B cell (primary cell): Measurements from ENCODE around the gene UBN1. TPM values are rescaled to one million over a fixed set of nuclear protein-coding genes. Genes with fewer than 3 reads are reported as not detected.

Experiments
- ATAC-seq: fragments of 200-7000 bp; cut with Tn5 transposase; one replicate; pipeline ENCODE4 v1.10.0; 2021; ENCODE audit warnings: low read depth, mild to moderate bottlenecking, moderate number of reproducible peaks, moderate library complexity
- CTCF ChIA-PET: fragments of 350-600 bp; sonication (Branson Sonifier 250); formaldehyde crosslinking; loops from one replicate; lab custom pipeline; 2021; ENCODE audit warnings: antibody characterized with exemption, inconsistent platforms; lab: Charles Lee
- POLR2A ChIA-PET: fragments of 350-600 bp; sonication (Branson Sonifier 250); formaldehyde crosslinking; loops from one replicate; lab custom pipeline; 2021; ENCODE audit warnings: antibody characterized with exemption; lab: Charles Lee
- DNase-seq: peaks from one replicate; pipeline ENCODE4 v3.0.0; 2013
- H2AFZ ChIP-seq: 2 replicates; pipeline ENCODE4 v1.6.1; 2012; ENCODE audit warnings: mild to moderate bottlenecking, low read depth, low read length; ENCODE audit not compliant: insufficient read depth, poor library complexity, severe bottlenecking
- H3K27ac ChIP-seq, 2 donors: 1 replicate in 1 of 2; 2 replicates in 1 of 2; pipeline ENCODE4 v1.5.1; 2012 to 2013; ENCODE audit warnings: low read length in 2 of 2, mild to moderate bottlenecking in 2 of 2, moderate library complexity in 1 of 2
- H3K27me3 ChIP-seq, 4 experiments: fragments of 200-600 bp in 1 of 4; sonication (generic) in 1 of 4; replicated peaks in 1 of 4; 1 replicate in 2 of 4; 2 replicates in 2 of 4; pipeline versions ENCODE4 v1.6.1 to v1.7.0; 2013 to 2016; ENCODE audit warnings: low read length in 3 of 4, mild to moderate bottlenecking in 2 of 4, mixed read lengths in 1 of 4, moderate library complexity in 1 of 4; ENCODE audit not compliant: insufficient read depth in 4 of 4, control insufficient read depth in 3 of 4; ENCODE audit errors: control extremely low read depth in 1 of 4
- H3K36me3 ChIP-seq, 2 experiments: replicated peaks in 1 of 2; 1 replicate in 1 of 2; 2 replicates in 1 of 2; pipeline versions ENCODE4 v1.6.1 to v1.7.1; 2013; ENCODE audit warnings: low read length in 1 of 2; ENCODE audit not compliant: insufficient read depth in 2 of 2, control insufficient read depth in 1 of 2; ENCODE audit errors: control extremely low read depth in 1 of 2, extremely low read depth in 1 of 2
- H3K4me1 ChIP-seq, 2 donors: fragments of 200-600 bp in 1 of 2; sonication (generic) in 1 of 2; 1 replicate in 1 of 2; 2 replicates in 1 of 2; pipeline versions ENCODE4 v1.5.1 to v1.6.1; 2013 to 2017; ENCODE audit warnings: low read length in 2 of 2; ENCODE audit not compliant: control insufficient read depth in 2 of 2, insufficient read depth in 2 of 2
- H3K4me2 ChIP-seq: replicated peaks from 2 replicates; pipeline ENCODE3; 2012; ENCODE audit warnings: mild to moderate bottlenecking, low read depth, low read length; ENCODE audit not compliant: poor library complexity, severe bottlenecking
- H3K4me3 ChIP-seq, 5 experiments: fragments of 200-600 bp in 1 of 5; sonication (generic) in 1 of 5; 1 replicate in 3 of 5; 2 replicates in 2 of 5; pipeline versions ENCODE4 v1.5.1 to v1.7.0; 2011 to 2016; ENCODE audit warnings: low read length in 4 of 5, mild to moderate bottlenecking in 4 of 5, low read depth in 2 of 5, control low read depth in 1 of 5, moderate library complexity in 1 of 5; ENCODE audit not compliant: insufficient read depth in 1 of 5; ENCODE audit errors: control extremely low read depth in 1 of 5, extremely low read depth in 1 of 5
- H3K79me2 ChIP-seq: fragments of 200-600 bp; sonication (generic); one replicate; pipeline ENCODE4 v1.6.0; 2016; ENCODE audit warnings: low read length; ENCODE audit not compliant: control insufficient read depth, insufficient read depth
- H3K9ac ChIP-seq: fragments of 200-600 bp; sonication (generic); 2 replicates; pipeline ENCODE4 v1.6.1; 2017; ENCODE audit warnings: mild to moderate bottlenecking, low read length, moderate library complexity
- H3K9me3 ChIP-seq, 3 donors: one replicate each; pipeline versions ENCODE4 v1.6.1 to v1.7.1; 2013; ENCODE audit warnings: low read length in 2 of 3; ENCODE audit not compliant: control insufficient read depth in 2 of 3, insufficient read depth in 1 of 3; ENCODE audit errors: control extremely low read depth in 1 of 3
- H4K20me1 ChIP-seq: 2 replicates; pipeline ENCODE4 v1.6.0; 2012; ENCODE audit warnings: mild to moderate bottlenecking, low read length; ENCODE audit not compliant: insufficient read depth, control insufficient read depth, poor library complexity, severe bottlenecking
- H3K27ac Mint-ChIP-seq: one replicate; pipeline ENCODE4 v1.8.0; 2021; ENCODE audit warnings: mixed read lengths
- H3K27me3 Mint-ChIP-seq: one replicate; pipeline ENCODE4 v1.8.0; 2021; ENCODE audit warnings: mixed read lengths
- H3K4me1 Mint-ChIP-seq: one replicate; pipeline ENCODE4 v1.8.0; 2021; ENCODE audit warnings: mixed read lengths
- H3K4me3 Mint-ChIP-seq: one replicate; pipeline ENCODE4 v1.8.0; 2021; ENCODE audit warnings: mixed read lengths
- H3K9me3 Mint-ChIP-seq: one replicate; pipeline ENCODE4 v1.8.0; 2022; ENCODE audit warnings: mixed read lengths; ENCODE audit not compliant: insufficient read depth
- EZH2 ChIP-seq: IDR thresholded peaks from 2 replicates; pipeline ENCODE4 v1.6.1; 2012; ENCODE audit warnings: borderline replicate concordance, low read depth, mild to moderate bottlenecking, moderate library complexity, low read length; ENCODE audit not compliant: insufficient read depth, poor library complexity, severe bottlenecking
- WGBS: methylation state at CpG from one replicate; pipeline ENCODE4 v1.1.5; 2013; ENCODE audit warnings: missing lambda C conversion rate; ENCODE audit not compliant: insufficient coverage; 5-methylcytosine and 5-hydroxymethylcytosine counted together
- intact Hi-C: fragments of 100-400 bp; cut with micrococcal nuclease; formaldehyde crosslinking; loops from one replicate; pipeline ENCODE4 v1.10.0; 2022
- polyA plus RNA-seq: library from polyadenylated mRNA; depleted of rRNA; stranded (reverse); fragments of >200 nt; gene quantifications from 2 replicates; pipeline ENCODE4 v1.2.3, GENCODE V29; 2012
- total RNA-seq, 2 donors: library from RNA; stranded (reverse); fragments of 120-200 nt in 1 of 2; gene quantifications; 1 replicate in 1 of 2; 2 replicates in 1 of 2; pipeline versions ENCODE4 v1.2.3 to v1.2.4, GENCODE V29; 2013 to 2022
- TF ChIP-seq, protein P1 (sequence below): fragments of 200-600 bp; IDR thresholded peaks from one replicate; pipeline ENCODE4 v1.8.0; 2022; ENCODE audit warnings: antibody characterized with exemption, mild to moderate bottlenecking

Gene UBN1
- total and polyA plus RNA-seq, 2 donors (not counting 1 experiment from before 2014, with no cell fraction given), result 16.6 to 38.1 TPM

DNA sequence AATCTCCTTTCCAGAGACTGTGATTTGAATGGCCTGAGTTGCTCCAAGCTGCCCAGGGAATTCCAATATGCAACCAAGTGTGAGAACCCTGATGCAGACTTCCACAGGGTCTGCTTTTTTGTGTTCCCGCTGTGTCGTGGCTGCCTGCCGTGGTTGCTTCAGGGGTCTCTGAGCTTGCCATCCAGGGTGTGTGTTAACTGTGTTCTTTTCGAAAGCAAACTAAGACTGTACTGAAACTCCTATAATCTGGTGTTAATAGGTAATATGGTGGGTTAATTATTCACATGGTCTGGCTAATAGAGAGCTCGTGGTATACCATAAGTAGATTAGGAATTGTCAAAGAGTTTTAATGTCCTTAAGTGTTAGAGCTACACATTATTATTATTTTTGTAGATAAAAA lies 20.7 kb downstream of the UBN1 start:
- Histone ChIP-seq H3K27ac (no peak overlapping the region), H3K4me3 (no peak overlapping the region), H4K20me1 (peaks cover 11% of the 10 kb centered on the region), H3K27me3 (no peaks in the 10 kb centered on the region), H3K4me2 (no peak overlapping the region), H3K9me3 (no peaks in the 10 kb centered on the region), H3K36me3 (peaks cover 3 to 48% of the 10 kb centered on the region in 2 experiments), H3K9ac (no peak overlapping the region), H3K79me2 (peaks cover 40% of the 10 kb centered on the region), H3K4me1 (no peaks in the 10 kb centered on the region), H2AFZ (no peak overlapping the region)
- Mint-ChIP-seq H3K27me3 (no peaks in the 10 kb centered on the region), H3K4me1 (no peaks in the 10 kb centered on the region), H3K27ac (no peak overlapping the region), H3K4me3 (no peak overlapping the region), H3K9me3 (no peaks in the 10 kb centered on the region)
- TF ChIP-seq, protein P1, sequence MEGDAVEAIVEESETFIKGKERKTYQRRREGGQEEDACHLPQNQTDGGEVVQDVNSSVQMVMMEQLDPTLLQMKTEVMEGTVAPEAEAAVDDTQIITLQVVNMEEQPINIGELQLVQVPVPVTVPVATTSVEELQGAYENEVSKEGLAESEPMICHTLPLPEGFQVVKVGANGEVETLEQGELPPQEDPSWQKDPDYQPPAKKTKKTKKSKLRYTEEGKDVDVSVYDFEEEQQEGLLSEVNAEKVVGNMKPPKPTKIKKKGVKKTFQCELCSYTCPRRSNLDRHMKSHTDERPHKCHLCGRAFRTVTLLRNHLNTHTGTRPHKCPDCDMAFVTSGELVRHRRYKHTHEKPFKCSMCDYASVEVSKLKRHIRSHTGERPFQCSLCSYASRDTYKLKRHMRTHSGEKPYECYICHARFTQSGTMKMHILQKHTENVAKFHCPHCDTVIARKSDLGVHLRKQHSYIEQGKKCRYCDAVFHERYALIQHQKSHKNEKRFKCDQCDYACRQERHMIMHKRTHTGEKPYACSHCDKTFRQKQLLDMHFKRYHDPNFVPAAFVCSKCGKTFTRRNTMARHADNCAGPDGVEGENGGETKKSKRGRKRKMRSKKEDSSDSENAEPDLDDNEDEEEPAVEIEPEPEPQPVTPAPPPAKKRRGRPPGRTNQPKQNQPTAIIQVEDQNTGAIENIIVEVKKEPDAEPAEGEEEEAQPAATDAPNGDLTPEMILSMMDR, result no peak
- no peak for TF ChIP-seq EZH2
- DNase-seq (no peak), ATAC-seq (no peak)
- CTCF ChIA-PET, result no interaction called here
- POLR2A ChIA-PET, result no interaction called here
- no CpG with 5 or more reads among the region's 5 CpGs for WGBS
- intact Hi-C loops, result no loop called here

DNA sequence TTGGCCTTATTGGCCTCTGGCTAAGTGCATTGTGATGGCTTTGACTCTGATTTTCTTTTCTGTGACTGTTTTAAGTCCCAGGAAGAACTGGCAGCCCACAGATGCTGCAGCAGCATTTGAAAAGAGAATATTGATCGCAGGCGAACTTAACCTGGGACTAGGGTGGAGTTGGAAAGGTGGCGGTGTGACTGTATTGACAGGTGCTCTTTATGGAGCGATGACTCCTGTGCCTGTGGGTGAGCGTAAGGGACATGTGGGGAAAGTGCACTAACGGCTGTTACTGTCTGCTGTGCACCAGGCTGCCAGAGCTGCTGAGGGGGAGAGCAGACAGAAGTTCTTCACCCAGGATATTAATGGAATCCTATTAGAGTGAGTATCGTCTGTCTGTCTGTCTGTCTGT lies 21.3 kb downstream of the UBN1 start:
- no peak for DNase-seq
- no peaks in the 10 kb centered on the region for H3K4me1 Mint-ChIP-seq
- H2AFZ ChIP-seq, result no peak overlapping the region
- peaks cover 35% of the 10 kb centered on the region for H3K79me2 ChIP-seq
- H3K4me3 Mint-ChIP-seq, result no peak overlapping the region
- no peaks in the 10 kb centered on the region for H3K4me1 ChIP-seq
- no peaks in the 10 kb centered on the region for H3K27me3 Mint-ChIP-seq
- no peak overlapping the region for H3K4me2 ChIP-seq
- no peak overlapping the region for H3K27ac Mint-ChIP-seq
- peaks cover 3 to 49% of the 10 kb centered on the region in 2 experiments for H3K36me3 ChIP-seq
- no peak for ATAC-seq
- no peak overlapping the region for H3K27ac ChIP-seq
- no peak overlapping the region for H3K9ac ChIP-seq
- 99% methylated on average over 7 of the region's 7 CpGs for WGBS
- ChIA-PET CTCF (no interaction called here), POLR2A (no interaction called here)
- H4K20me1 ChIP-seq, result peaks cover 11% of the 10 kb centered on the region
- H3K27me3 ChIP-seq, result no peaks in the 10 kb centered on the region
- H3K4me3 ChIP-seq, result no peak overlapping the region
- no peak for TF ChIP-seq EZH2
- TF ChIP-seq, protein P1, result no peak
- intact Hi-C loops, result no loop called here
- H3K9me3 ChIP-seq, result no peaks in the 10 kb centered on the region
- no peaks in the 10 kb centered on the region for H3K9me3 Mint-ChIP-seq
